Epithelial cell of proximal tubule (primary cell): ENCODE data around the gene ANKRD2. TPM values are rescaled to one million over a fixed set of nuclear protein-coding genes. Genes with fewer than 3 reads are reported as not detected.
A peak's percentile ranks its signal among the peaks of the same experiment; 100 is the strongest.

Source experiments
- DNase-seq: peaks from one replicate; pipeline ENCODE4 v3.0.0-alpha.2; 2011; ENCODE audit warnings: low read depth
- H3K4me3 ChIP-seq: 2 replicates; pipeline ENCODE4 v1.5.1; 2011; ENCODE audit warnings: low read depth, mild to moderate bottlenecking, low read length
- CTCF ChIP-seq: conservative IDR thresholded peaks from 2 replicates; pipeline ENCODE4 v1.5.1; 2012; ENCODE audit warnings: low read depth, mild to moderate bottlenecking, low read length
- total RNA-seq: library from RNA; depleted of rRNA; stranded (reverse); fragments of >200 nt; gene quantifications from 2 replicates; pipeline ENCODE4 v1.2.3, GENCODE V29; 2015

The ANKRD2 gene
- total RNA-seq, 1 donor from 2014 or later: 6.8 TPM

DNA sequence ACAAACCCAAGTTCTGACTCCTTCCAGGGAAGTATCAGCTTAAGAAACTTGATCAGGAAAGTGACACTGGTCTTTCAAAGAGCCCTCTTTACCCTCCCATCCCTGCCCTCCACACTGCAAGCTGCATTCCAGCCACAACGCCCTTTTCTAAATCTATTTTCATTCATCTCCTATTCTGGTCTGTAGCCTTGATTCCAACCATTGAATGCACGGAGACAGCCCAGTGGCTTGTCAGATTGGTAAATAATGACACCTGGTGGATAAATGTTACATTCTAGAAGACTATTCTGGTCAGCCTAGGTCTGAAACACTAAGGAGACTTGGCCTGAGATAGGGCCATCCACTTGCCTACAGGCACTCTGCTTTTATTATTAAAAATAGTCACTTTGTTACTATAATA lies 39.8 kb downstream of the ANKRD2 start:
- no peak for DNase-seq
- TF ChIP-seq CTCF: peak; percentile 63
- H3K4me3 ChIP-seq: no peak overlapping the region

- DNase-seq: no peak
- no peak for TF ChIP-seq CTCF
- H3K4me3 ChIP-seq: no peak overlapping the region
These were observed 45.7 kb downstream of the ANKRD2 start for GRCh38 chr10:97618285-97618684.

GRCh38 chr10:97618733-97619132 lies 46.2 kb downstream of the ANKRD2 start:
- DNase-seq: no peak
- H3K4me3 ChIP-seq: no peak overlapping the region
- no peak for TF ChIP-seq CTCF

- H3K4me3 ChIP-seq: no peak overlapping the region
- no peak for TF ChIP-seq CTCF
- DNase-seq: no peak
These were observed 50.7 kb downstream of the ANKRD2 start for GRCh38 chr10:97623277-97623676.

- H3K4me3 ChIP-seq: no peak overlapping the region
- DNase-seq: no peak
- TF ChIP-seq CTCF: no peak
These were observed 55.2 kb downstream of the ANKRD2 start for GRCh38 chr10:97627731-97628130.

- no peak for DNase-seq
- TF ChIP-seq CTCF: no peak
- H3K4me3 ChIP-seq: no peak overlapping the region
These were observed 55.6 kb downstream of the ANKRD2 start for GRCh38 chr10:97628228-97628627.

- no peak overlapping the region for H3K4me3 ChIP-seq
- DNase-seq: no peak
- TF ChIP-seq CTCF: no peak
These were observed 56.7 kb downstream of the ANKRD2 start for GRCh38 chr10:97629289-97629688.
